GM12874 (cell line): Measurements from ENCODE around the gene ADARB1.

ENCODE experiments used
- TF ChIP-seq, protein P1 (sequence below): IDR thresholded peaks from 2 replicates; pipeline ENCODE4 v1.5.1; 2011; ENCODE audit warnings: low read depth, mild to moderate bottlenecking, control low read depth, low read length, moderate library complexity; ENCODE audit not compliant: insufficient read depth

The ADARB1 gene

DNA sequence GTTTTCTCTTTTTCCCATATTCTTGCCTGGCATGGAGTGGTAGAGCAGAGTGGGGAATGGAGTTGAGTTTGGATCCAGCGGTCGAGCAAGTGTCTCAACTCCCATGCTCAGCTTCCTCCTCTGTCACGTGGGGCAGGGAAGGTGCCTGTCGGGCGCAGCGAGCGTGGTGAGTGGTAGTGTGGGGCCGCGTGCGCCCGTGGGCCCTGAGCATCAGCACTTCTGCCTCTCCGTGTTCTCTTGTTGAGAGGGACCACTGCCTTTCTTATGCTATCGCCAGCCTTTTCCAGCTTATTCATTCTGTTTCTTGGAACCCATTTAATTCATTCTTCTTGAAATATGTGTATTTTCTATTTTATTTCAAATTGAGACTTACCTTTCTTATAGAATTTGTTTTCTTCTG is 65.1 kb downstream of the ADARB1 start:
- TF ChIP-seq, protein P1, sequence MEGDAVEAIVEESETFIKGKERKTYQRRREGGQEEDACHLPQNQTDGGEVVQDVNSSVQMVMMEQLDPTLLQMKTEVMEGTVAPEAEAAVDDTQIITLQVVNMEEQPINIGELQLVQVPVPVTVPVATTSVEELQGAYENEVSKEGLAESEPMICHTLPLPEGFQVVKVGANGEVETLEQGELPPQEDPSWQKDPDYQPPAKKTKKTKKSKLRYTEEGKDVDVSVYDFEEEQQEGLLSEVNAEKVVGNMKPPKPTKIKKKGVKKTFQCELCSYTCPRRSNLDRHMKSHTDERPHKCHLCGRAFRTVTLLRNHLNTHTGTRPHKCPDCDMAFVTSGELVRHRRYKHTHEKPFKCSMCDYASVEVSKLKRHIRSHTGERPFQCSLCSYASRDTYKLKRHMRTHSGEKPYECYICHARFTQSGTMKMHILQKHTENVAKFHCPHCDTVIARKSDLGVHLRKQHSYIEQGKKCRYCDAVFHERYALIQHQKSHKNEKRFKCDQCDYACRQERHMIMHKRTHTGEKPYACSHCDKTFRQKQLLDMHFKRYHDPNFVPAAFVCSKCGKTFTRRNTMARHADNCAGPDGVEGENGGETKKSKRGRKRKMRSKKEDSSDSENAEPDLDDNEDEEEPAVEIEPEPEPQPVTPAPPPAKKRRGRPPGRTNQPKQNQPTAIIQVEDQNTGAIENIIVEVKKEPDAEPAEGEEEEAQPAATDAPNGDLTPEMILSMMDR: no peak

DNA sequence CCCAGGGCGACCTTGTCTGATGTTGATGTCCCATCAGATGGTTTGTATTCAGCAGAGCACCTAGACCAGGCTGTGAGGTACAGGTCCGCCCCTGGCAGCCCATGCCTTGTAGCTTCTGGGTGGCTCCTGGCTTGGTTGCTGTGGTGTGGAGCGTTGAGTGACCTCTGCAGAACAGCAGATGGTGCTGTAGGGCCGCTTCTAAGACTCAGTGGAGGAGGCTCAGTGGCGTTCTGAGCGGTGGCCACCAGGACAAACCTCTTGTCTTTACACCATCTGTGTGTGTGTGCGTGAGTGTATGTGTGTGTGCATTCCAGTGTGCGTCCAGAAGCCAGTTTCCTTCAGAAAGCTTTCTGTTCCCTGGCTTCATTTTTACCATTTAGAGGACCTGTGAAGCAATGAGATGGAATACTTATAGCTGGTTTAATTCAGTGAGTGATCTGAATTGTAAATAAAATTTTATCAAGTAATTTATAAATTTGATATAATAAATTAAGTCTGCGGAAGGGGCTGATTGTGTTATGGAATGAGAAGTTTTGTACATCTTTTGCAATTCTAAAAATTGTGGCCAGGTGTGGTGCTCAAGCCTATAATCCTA is 66.1 kb downstream of the ADARB1 start:
- TF ChIP-seq, protein P1: peak; percentile 87

DNA sequence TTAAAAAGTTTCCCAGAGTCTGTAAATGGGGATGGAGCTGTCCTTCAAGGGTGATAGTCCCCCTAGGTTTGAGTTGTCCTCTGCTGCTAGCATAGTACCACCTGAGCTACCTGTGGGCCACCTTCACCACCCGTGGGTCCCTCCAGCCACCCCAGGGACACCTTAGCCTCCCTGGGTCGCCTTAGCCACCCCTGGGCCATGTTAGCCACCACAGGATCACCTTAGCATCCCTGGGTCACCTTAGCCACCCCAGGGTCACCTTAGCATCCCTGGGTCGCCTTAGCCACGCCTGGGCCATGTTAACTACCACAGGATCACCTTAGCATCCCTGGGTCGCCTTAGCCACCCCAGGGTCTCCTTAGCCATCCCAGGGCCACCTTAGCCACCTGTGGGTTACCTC is 67.1 kb downstream of the ADARB1 start:
- TF ChIP-seq, protein P1: no peak

DNA sequence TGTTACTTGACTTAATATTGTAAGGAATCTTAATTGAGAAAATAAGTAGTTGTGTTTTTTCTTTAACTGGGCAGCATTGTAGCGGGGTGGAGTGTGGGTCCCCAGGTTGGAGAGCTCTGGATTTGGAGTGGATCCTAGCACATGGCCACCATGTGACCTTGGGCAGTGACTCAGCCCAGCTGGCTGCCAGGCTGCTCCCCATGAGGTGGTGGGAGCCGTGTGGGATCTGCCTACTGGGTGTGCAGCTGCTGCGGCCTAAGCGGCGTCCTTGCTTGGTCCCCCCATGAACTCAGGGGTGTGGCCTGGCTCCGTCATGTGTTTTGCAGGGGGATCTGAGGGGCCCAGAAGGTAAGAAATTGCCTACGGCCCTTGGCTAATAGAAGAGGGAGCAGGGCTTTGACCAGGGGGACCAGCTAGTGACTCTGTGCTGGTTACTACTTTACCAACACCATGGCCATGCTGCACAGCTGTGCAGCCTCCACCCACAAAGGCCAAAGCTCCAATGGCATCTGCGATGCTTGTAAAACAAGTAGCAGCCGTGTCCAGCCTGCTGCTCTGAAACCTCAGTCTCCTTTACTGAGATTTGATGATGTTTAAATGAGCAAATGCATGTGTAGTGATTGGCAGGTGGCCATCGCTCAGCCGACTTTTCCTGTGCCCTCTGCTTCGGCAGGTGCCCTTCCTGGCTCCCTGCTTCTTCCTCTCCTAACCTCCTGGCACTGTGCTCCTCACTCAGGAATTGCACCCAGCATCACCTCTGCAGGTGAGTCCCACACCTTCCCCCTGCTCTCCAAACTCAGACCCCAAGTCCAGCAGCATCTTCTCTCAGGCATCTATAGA is 68.3 kb downstream of the ADARB1 start:
- TF ChIP-seq, protein P1: no peak

DNA sequence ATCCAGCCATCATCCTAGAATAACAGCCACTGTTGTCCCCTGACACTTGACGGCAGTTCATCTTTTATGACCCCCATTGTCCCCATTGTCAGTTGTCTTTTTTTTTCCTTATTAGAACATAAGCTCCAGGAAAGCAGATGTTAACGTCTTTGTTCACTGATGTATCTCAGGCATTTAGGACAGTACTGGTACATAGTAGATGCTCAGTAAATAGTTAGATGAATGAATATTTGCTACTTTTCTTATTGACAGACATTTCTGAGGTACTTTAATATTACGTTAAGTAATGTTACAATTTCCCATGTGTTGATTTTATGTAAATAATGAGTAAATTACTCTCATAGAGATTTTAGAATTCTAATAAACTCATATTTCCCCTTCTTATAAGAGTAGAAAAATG is 69.5 kb downstream of the ADARB1 start:
- TF ChIP-seq, protein P1: no peak

DNA sequence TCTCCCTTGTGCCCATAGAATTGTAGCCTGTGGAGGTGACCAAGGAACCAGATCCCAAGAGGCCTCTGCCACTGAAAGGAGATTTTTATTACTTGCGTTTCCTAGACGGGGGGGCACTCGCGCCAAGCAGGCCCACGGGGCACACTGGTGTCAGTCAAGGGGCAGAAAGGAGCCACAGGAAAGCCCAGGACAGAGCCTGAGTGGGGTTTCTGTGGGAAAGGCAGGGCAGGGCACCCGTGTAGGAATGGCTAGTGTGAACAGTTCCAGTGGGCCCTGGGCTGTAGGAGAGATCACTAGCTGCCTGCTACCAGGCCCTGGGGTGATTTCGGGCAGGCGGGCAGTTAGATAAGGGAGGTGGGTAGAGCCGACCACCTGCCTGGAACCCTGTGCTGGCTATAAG is 70.8 kb downstream of the ADARB1 start:
- TF ChIP-seq, protein P1: no peak

DNA sequence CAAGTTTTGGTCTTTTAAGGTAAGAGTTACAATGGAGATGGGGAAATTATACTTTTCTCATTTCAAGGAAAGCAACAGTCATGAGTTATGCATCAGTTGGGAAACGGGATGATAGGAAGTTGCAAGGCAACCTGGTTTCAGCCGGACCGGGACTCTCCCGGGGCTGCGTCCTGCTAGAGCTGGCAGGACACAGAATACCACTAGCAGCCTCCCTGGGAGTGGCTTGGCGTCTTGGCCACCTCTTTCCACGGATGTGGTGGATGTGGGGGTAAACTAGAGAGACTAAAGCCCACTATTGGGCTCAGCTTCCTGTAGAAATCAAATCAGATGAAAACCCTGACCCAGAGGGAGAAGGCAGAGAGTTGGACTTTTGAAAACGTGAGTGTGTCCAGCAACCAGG is 71.9 kb downstream of the ADARB1 start:
- TF ChIP-seq, protein P1: no peak
